Activated CD8-positive, alpha-beta memory T cell treated with anti-CD3 and anti-CD28 coated beads, Interleukin-2, amount 50 U/mL, for 48 hours (primary cell): ENCODE measurements around the gene FARSB.

Source experiments
- DNase-seq: peaks from one replicate; pipeline ENCODE4 v3.0.0-alpha.2; 2020

FARSB gene

DNA sequence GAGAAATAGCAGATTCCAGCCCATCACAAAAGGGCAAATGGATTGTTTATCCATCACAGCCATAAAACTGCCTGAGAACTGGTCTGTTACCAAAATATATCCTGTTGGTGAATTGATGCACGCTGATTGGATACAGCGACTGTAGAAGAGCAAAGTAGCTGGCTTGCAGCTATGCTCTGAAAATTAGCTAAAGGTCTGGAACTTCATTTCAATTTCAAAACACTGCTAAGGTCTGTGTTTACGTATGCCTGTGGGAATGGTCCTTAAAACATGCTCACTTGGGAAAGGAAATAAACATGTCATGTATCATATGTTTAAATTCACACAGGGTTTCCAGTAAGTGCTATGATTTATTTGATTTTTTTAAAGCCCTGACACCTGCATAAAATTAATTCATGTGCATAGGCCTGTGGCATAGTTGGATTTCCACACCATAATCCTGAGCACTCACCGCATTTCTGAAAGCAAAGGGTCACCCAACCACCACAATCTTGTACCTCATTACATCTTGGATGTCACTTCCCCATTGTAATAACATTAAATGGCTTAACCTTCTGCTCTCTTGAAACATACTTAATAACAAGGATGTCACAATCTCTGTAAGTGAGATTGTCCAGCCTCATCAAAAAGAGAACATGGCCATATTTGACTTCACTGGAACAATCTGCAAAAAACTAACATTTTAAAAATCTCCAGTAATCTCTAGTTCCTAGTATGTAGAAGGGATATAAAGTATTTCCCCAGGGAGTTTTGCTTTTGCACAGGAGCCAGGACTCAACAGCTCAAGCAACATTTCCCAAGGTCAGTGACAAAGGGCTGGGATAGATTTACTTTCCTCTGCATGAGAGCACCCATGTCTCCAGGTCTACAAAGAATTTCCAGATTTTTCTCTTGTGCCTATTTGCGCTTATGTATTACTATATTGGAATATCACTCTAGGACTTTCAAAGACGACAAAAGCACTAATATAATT is 109.8 kb downstream of the FARSB start:
- no peak for DNase-seq

DNA sequence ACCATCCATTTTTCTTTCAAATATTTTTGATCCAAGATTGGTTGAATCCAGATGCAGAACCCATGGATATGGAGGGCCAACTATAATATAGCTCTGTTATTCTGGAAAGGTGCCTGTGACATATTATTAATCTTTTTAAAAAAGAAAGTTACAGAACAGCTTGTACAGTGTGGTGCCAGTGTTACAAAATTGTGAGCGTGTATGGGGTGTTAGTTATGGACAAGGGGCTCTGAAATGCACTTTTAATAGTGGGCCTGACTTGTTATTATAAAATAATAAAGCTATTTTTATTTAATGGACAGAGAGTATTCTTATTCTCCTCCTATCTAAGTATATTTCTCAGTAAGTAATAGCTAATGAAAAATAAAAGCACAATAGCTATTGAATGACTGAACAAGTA is 111.2 kb downstream of the FARSB start:
- DNase-seq: no peak

DNA sequence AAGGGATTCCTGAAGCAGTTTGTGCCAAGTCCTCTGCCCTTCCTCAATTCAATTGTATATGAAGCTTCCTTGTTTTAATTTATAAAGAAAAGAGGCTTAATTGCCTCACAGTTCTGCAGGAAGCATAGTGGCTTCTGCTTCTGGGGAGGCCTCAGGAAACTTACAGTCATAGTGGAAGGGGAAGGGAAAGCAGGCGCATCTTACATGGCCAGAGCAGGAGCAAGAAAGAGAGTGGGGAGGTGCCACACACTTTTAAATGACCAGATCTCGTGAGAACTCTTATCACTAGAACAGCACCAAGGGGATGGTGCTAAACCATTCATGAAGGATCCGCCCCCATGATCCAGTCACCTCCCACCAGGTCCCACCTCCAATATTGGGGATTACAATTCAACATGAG is 117.4 kb downstream of the FARSB start:
- DNase-seq: no peak

DNA sequence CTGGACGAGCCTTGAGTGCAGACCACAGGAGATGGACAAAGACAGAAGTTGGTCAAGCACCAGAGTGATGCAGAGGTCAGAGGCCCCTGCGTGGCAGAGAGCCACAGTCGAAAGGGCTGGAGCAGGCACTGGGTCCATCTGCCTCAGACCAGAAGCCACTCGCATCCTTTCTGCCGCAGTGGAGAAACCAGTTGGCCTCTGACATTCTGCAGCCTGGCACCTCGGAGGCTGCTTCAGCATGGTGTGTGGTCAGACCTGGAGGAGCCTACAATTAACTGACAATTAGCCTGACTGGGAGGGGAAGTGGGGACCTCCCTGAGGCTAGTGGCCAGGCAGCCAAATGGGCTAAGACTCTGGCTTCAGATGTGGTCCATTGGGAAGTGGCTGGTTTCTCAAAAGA is 120.4 kb downstream of the FARSB start:
- DNase-seq: no peak

DNA sequence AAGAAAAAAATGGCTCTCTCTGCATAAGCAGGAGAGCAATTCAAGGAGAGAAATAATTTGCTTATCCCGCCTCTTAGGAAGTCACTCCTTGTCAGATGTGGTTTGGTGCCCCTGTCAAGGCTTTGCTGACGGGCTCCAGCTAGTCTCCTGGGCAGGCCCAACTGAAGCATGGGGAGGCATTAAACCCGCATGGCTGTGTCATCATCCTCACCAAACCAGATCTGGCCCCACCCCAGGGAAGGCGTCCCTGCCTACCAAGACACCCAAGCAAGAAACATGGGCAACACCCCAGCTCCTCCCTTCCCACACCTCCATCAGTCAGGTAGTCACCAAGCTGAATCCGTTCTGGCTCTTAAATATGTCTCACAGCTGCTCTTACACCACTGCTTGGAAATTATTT is 123.6 kb downstream of the FARSB start:
- no peak for DNase-seq

DNA sequence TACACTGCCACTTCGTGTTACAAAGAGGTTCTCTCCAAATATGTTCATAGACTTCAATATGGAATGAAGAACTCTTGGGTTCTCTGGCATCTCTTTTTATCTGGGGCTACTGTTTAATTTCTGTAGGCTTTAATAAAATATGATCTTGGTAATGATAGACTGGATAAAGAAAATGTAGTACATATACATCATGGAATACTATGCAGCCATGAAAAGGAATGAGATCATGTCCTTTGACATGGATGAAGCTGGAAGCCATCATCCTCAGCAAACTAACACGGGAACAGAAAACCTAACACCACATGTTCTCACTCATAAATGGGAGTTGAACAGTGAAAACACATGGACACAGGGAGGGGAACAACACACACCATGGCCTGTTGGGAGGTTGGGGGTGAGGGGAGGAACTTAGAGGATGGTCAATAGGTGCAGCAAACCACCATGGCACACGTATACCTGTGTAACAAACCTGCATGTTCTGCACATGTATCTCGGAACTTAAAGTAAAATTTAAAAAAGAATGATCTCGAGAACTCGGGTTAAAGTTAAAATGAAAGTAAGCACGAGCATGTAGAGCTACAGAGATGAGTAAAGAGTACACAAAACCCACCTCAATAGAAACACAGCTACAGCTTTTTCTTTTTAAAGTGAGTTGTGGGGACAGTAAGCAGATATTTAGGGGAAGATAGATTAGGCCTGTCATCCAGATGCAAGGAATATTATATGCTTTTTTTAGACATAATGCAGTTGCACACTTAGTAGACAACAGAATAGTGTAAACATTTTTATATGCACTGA is 129.2 kb downstream of the FARSB start:
- no peak for DNase-seq

DNA sequence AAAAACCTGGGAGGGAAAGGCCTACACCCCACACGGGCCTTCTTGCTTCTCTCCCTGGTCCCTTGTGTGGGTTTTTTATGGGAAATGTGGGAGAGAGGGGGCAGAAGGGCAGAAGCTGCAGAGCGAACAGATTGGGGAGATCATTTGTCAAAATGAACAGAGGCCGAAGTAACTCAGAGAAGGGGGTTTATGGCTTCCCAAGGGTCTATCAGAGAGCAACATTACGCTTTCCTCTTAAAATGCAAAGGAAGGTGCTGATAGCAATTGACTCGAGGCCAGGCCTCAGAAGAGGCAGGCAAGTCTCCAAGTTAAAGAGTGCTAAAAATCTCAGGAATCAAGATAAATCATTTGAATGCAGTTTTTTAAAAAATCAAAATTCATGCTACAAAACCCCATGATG is 130.1 kb downstream of the FARSB start:
- no peak for DNase-seq

DNA sequence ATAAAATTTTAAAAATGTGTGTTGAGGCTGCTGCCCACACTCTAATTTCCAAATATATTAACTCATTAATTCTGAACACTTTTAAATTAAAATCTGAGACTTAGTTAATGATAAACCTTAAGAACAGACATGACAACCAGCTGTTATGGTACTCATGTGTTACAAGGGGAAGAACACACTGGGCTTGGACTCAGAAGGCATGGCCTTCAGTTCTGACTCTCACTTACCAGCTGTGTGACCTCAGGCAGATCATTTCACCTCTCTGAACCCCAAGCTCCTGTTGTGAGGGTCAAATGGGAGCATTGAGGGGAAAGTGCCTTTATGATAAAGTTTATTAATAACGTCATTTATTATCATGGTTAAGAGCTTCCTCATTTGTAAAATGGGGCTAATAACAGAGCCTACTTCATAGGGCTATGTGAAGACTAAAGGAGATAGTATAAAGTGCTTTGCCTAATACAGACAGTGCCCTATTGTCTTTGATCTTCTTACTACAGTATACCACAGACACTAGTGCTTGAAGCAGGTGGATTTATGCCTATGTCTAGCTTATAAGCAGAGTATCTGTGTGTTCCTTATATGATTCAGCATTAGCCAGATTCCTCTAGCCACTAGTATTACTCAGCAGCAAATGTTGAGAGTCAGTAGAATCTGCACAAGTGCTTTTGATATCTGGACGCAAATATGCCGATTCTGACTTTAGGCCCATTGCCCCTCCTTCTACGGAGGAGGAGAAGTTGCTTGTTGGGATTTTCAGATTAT is 131.9 kb downstream of the FARSB start:
- DNase-seq: no peak

DNA sequence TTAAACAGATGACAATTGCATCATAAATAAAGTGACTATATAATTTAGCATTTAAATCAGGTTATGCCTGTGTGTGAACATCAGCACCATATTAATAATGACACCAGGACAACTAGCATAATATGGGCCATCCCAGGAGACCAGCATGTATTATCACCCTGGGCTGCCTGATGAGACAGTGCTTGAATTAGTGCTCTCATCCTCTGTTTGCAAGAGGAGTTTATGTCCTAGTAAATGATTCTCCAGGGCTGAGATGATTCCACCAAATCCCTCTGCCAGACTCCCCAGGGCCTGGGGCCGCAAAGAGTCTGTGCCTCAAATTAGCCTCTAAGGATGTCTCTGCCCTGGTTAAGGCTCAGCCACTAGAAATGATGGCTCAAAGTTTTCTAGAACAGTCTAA is 133.8 kb downstream of the FARSB start:
- DNase-seq: no peak

DNA sequence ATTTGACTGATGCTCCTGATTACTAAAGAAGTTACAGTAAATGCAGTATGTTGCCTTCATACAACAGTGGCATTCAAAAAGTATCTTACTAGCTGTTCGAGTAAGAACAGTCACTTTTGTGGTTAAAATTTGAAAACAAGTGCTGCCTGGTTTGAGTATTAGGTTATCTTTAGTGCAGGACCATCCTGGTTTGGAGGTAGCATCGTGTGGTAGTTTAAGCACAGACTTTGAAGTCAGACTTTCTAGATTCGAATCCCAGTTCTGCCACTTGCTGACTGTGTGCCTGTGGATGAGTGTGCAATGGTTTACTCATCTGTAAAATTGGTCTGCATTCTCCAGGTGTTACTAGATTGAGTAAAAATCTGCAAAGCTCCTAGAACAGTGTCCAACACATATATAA is 134.8 kb downstream of the FARSB start:
- no peak for DNase-seq
